Kidney (tissue), 22 donors: ENCODE data around the gene OR1E1. TPM values are rescaled to one million over a fixed set of nuclear protein-coding genes. Genes with fewer than 3 reads are reported as not detected.

Source experiments
- DNase-seq, 5 donors: peaks; one replicate each; pipeline ENCODE4 v3.0.0-alpha.2; 2013 to 2020
- FAIRE-seq: peaks from 2 replicates; lab custom pipeline; 2012; peaks lifted over from hg19 to GRCh38; lab: Jason Lieb, UNC
- H3K27ac ChIP-seq, 2 donors: one replicate each; pipeline ENCODE4 v1.7.0; 2013; ENCODE audit warnings: low read depth in 2 of 2, low read length in 2 of 2, inconsistent platforms in 1 of 2
- H3K27me3 ChIP-seq: one replicate; pipeline ENCODE4 v1.7.1; 2013; ENCODE audit warnings: low read length, inconsistent platforms; ENCODE audit not compliant: control insufficient read depth, insufficient read depth
- H3K36me3 ChIP-seq, 3 donors: one replicate each; pipeline versions ENCODE4 v1.7.0 to v1.7.1; 2013; ENCODE audit warnings: low read length in 3 of 3, control low read depth in 1 of 3, inconsistent platforms in 1 of 3; ENCODE audit not compliant: insufficient read depth in 3 of 3, control insufficient read depth in 2 of 3
- H3K4me1 ChIP-seq, 3 donors: one replicate each; pipeline versions ENCODE4 v1.7.0 to v1.7.1; 2013; ENCODE audit warnings: low read length in 3 of 3, inconsistent platforms in 1 of 3, low read depth in 1 of 3; ENCODE audit not compliant: control insufficient read depth in 2 of 3, insufficient read depth in 2 of 3
- H3K4me3 ChIP-seq, 3 donors: one replicate each; pipeline versions ENCODE4 v1.7.0 to v1.8.1; 2013; ENCODE audit warnings: low read length in 3 of 3, control low read depth in 1 of 3, inconsistent platforms in 1 of 3
- H3K9ac ChIP-seq, 3 donors: one replicate each; pipeline versions ENCODE4 v1.7.0 to v1.7.1; 2013; ENCODE audit warnings: low read length in 3 of 3, control low read depth in 1 of 3, inconsistent platforms in 1 of 3
- H3K9me3 ChIP-seq, 3 donors: one replicate each; pipeline versions ENCODE4 v1.7.0 to v1.7.1; 2013; ENCODE audit warnings: low read length in 3 of 3, control low read depth in 1 of 3, inconsistent platforms in 1 of 3; ENCODE audit not compliant: control insufficient read depth in 2 of 3, insufficient read depth in 1 of 3
- intact Hi-C: fragments of 100-400 bp; cut with DNase I; formaldehyde crosslinking; loops from one replicate; pipeline ENCODE4 v1.11.1; 2022
- long read RNA-seq, 10 donors: library from polyadenylated mRNA in 1 of 10; unstranded in 1 of 10; transcript quantifications; one replicate each; pipeline ENCODE4 v2.0.0 and lab custom pipeline, GENCODE V29; 2021 to 2026
- polyA plus RNA-seq: library from polyadenylated mRNA; stranded (reverse); fragments of 350-450 nt; fragmentation: Illumina TruSeq; extraction: RNeasy Lipid Tissue Mini Kit (QIAGEN cat#74804); gene quantifications from one replicate; pipeline ENCODE4 v1.2.3, GENCODE V29; 2014; ENCODE audit warnings: low read depth, low replicate concordance; ENCODE audit not compliant: insufficient read depth
- total RNA-seq: library from RNA; stranded (reverse); fragmentation: NEBNext Ultra II Directional; extraction: Animal tissue kit (Norgen Biotek cat#: 25700); gene quantifications from one replicate; pipeline ENCODE4 v1.2.1, GENCODE V29; 2021
- TF ChIP-seq, protein P1 (sequence below): IDR thresholded peaks from 3 replicates; pipeline ENCODE4 v1.5.1; 2012; ENCODE audit warnings: mild to moderate bottlenecking, moderate library complexity, borderline replicate concordance; ENCODE audit not compliant: insufficient read depth; ENCODE audit errors: extremely low read depth
- donor health status: control.
- donor health status: control.
- donor health status: control.
- donor health status: control.
- donor health status: control.
- donor health status: DM: yes; HTN: yes; CAD: no.
- donor health status: Normal renal cell carcinoma (clear cell type).

OR1E1 gene, protein sequence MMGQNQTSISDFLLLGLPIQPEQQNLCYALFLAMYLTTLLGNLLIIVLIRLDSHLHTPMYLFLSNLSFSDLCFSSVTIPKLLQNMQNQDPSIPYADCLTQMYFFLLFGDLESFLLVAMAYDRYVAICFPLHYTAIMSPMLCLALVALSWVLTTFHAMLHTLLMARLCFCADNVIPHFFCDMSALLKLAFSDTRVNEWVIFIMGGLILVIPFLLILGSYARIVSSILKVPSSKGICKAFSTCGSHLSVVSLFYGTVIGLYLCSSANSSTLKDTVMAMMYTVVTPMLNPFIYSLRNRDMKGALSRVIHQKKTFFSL
- total RNA-seq (not detected), polyA plus RNA-seq (not detected)
- long read RNA-seq, donor 1 = 0 reads
- long read RNA-seq, donor 2 = 0 reads
- long read RNA-seq, donor 3 = 0 reads
- long read RNA-seq, donor 4 = 0 reads
- long read RNA-seq, donor 5 = 0 reads
- long read RNA-seq, donor 6 = 0 reads
- long read RNA-seq, donor 7 = 0 reads
- long read RNA-seq, donor 8 = 0 reads
- long read RNA-seq, donor 9 = 0 reads
- long read RNA-seq, donor 10 = 0 reads

DNA sequence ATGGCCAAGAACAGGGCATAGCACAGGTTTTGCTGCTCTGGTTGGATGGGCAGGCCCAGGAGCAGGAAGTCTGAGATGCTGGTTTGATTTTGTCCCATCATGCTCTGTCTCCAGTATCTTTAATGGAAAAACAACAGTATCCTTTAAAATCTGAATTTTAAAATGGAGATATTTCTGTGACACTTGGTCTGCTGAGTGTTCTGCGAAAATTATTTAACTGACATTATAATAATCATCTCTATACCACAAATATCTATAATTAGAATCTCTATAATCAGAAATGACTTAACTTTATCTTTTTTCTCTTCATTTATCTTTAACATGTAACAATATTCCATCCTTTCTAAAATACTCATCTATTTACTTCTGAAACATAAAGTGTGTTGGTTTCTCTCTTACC, at the start of gene OR1E1:
Gene OR1E1 (minus strand): TSS at position 101 of the 400 bp plus-strand sequence. CDS start 0 bp downstream, at position 101.
- FAIRE-seq (no peak), DNase-seq (no peak)
- no peaks in the 10 kb centered on the region for H3K4me1 ChIP-seq
- H3K36me3 ChIP-seq = no peaks in the 10 kb centered on the region
- no peak within 1 kb of the TSS for H3K9ac ChIP-seq
- no peaks in the 10 kb centered on the region for H3K27me3 ChIP-seq
- H3K4me3 ChIP-seq = no peak within 1 kb of the TSS
- no peak within 1 kb of the TSS for H3K27ac ChIP-seq
- TF ChIP-seq, protein P1, sequence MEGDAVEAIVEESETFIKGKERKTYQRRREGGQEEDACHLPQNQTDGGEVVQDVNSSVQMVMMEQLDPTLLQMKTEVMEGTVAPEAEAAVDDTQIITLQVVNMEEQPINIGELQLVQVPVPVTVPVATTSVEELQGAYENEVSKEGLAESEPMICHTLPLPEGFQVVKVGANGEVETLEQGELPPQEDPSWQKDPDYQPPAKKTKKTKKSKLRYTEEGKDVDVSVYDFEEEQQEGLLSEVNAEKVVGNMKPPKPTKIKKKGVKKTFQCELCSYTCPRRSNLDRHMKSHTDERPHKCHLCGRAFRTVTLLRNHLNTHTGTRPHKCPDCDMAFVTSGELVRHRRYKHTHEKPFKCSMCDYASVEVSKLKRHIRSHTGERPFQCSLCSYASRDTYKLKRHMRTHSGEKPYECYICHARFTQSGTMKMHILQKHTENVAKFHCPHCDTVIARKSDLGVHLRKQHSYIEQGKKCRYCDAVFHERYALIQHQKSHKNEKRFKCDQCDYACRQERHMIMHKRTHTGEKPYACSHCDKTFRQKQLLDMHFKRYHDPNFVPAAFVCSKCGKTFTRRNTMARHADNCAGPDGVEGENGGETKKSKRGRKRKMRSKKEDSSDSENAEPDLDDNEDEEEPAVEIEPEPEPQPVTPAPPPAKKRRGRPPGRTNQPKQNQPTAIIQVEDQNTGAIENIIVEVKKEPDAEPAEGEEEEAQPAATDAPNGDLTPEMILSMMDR = no peak
- intact Hi-C loops = no loop called here
- no peaks in the 10 kb centered on the region for H3K9me3 ChIP-seq

DNA sequence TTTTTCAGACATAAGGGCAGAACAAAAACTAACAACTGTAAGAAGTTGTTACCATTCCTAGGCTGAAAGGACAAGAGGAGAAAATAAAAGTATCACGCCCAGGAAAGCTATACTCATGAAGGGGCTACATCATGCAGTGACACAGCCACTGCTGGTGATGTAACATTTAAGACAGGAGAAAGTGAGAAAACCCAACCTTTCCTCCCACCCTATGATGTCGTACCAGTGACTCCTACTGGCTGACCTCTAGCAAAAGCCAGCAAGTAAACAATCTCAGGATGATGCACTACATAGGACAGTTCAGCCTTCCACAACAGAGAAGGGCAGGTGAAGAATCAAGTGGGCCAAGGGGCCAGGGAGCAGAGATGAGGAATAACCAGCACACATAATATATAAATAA, 49.4 kb upstream of the OR1E1 start:
- intact Hi-C loops = no loop called here
- no peak overlapping the region for H3K4me3 ChIP-seq

DNA sequence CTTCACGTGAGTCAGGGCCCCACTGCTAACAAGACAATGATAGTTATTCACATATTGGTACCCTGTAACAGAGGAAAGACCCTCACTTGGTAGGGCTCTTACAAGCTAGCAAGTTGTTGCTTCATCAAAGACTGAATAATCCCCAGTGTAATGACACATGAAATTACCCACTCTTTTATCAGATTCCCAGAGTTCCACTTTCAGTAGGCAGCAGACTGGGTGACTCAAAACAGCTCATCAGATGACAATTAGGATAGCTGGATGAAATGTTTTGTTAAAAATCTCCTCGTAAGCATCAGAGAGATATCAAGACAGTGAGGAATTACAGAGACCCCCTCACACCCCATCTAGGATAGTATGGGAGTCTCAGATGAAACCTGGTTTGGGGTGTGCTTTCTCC, 42.2 kb upstream of the OR1E1 start:
- Histone ChIP-seq H3K4me1 (no peaks in the 10 kb centered on the region), H3K4me3 (no peak overlapping the region), H3K9ac (no peak overlapping the region), H3K27ac (no peak overlapping the region), H3K27me3 (no peaks in the 10 kb centered on the region), H3K36me3 (no peaks in the 10 kb centered on the region), H3K9me3 (no peaks in the 10 kb centered on the region)
- no peak for DNase-seq
- intact Hi-C loops = no loop called here
- TF ChIP-seq, protein P1 = no peak
- no peak for FAIRE-seq

More for the DNA sequence above, 49.4 kb upstream of the OR1E1 start:
- Histone ChIP-seq H3K27ac (no peak overlapping the region), H3K4me1 (no peaks in the 10 kb centered on the region), H3K27me3 (no peaks in the 10 kb centered on the region), H3K9ac (no peak overlapping the region), H3K9me3 (no peaks in the 10 kb centered on the region), H3K36me3 (no peaks in the 10 kb centered on the region)
- FAIRE-seq (no peak), DNase-seq (peak in 1 of 5 donors; percentile 2)
- TF ChIP-seq, protein P1 = no peak
